Right lobe of liver (tissue), 4 donors: Measurements from ENCODE around the gene CYP19A1.

Experiments
- CTCF ChIP-seq, 4 donors: fragments of 200-600 bp in 3 of 4; fragments of 450-650 bp in 1 of 4; IDR thresholded peaks; one replicate each; pipeline versions ENCODE4 v1.5.1 to v1.8.0; 2016 to 2022; ENCODE audit warnings: antibody characterized with exemption in 4 of 4, mild to moderate bottlenecking in 2 of 4
- POLR2A ChIP-seq: fragments of 450-650 bp; IDR thresholded peaks from one replicate; pipeline ENCODE4 v1.6.1; 2017; ENCODE audit warnings: antibody characterized with exemption, mild to moderate bottlenecking
- donor health status: DM: no; HTN: no; CAD: no.
- donor health status: DM: no; HTN: no; CAD: no.
- donor health status: DM: no; HTN: yes; CAD: no.

DNA sequence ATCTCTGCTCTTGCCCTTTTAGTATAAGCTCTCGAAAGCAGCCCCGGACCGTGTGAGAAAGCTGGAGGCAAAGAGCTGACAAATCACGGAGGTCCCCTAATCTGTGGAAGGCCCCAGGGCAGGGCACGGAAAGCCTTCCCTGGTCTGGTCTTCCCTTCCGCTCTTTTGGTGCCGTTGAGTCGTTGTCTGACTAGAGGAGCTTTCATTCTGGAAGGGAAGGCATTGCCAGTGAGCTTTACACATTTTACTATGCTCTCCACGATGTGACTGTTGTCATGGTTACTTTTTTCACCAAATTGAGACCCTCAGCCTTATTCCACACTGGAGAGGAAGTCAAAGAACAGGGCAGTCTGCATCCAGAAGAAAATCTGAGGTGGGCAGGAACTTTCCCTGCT lies 71.7 kb downstream of the CYP19A1 start:
- TF ChIP-seq POLR2A = no peak
- TF ChIP-seq CTCF (IDR thresholded peaks at IDR 0.05) = no peak
